DLD1 (cell line): ENCODE measurements around the gene FASTKD1.
"Not testable (repeated sequence)": the region's sequence is repeated elsewhere in the genome, so short reads cannot be mapped to it uniquely, and the experiment has no call there.

Experiments
- in situ Hi-C: cut with HindIII; loops from 2 replicates; pipeline ENCODE4 v1.10.0; 2017; ENCODE audit warnings: low sequenced_read_pairs

Gene FASTKD1, protein sequence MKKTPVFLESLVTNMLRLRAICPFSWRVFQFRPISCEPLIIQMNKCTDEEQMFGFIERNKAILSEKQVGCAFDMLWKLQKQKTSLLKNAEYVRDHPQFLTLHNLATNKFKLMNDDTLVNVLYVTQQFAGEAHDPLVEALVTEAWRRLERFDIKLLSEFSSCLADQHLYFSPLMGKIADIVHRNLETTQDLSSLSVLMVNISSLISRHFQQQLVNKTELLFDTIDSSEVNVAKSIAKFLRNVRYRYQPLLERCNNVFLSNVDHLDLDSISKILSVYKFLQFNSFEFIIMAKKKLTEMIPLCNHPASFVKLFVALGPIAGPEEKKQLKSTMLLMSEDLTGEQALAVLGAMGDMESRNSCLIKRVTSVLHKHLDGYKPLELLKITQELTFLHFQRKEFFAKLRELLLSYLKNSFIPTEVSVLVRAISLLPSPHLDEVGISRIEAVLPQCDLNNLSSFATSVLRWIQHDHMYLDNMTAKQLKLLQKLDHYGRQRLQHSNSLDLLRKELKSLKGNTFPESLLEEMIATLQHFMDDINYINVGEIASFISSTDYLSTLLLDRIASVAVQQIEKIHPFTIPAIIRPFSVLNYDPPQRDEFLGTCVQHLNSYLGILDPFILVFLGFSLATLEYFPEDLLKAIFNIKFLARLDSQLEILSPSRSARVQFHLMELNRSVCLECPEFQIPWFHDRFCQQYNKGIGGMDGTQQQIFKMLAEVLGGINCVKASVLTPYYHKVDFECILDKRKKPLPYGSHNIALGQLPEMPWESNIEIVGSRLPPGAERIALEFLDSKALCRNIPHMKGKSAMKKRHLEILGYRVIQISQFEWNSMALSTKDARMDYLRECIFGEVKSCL

DNA sequence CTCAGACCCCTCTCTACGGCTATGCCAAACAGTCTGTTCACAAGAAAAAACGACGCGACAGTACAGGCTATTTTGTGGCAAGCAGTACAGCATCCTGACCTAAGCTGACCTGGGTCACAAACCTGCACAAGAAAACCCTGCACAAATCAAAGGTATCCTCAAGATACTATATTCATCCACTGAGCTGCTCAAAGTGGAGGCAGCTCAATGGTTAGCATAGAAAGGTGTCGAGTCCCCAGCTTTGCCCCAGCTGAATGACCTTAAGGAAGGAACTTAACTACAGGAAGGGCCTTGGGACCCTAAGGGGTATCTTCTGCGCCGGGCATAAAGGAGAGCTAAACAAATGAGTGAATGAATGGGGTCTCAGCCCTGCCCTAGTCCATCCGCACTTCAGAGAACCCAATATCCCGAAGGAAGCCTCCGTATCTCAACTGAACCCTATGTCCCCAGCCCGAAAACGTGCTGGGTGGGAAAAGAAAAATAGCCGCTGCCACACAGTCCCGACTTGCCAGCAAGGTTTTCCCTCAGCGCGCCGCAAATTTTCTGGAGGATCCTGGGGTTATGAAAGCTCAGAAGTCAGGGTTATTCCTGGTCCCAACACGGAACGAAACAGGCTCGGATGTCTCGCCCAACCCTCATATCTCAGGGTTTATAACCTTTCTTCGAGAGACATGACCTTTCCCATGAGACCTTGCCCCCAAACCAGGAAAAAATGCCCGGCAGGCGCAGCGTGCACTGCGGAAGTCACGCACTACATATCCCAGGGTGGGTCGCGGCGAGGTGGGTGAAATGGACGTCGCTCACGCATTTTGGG is at the start of gene FASTKD1:
Gene FASTKD1, minus strand, starts transcription at position 706 of the 814 bp plus-strand sequence. CDS start 1,836 bp downstream, outside the sequence.
- in situ Hi-C loops = no loop called here

DNA sequence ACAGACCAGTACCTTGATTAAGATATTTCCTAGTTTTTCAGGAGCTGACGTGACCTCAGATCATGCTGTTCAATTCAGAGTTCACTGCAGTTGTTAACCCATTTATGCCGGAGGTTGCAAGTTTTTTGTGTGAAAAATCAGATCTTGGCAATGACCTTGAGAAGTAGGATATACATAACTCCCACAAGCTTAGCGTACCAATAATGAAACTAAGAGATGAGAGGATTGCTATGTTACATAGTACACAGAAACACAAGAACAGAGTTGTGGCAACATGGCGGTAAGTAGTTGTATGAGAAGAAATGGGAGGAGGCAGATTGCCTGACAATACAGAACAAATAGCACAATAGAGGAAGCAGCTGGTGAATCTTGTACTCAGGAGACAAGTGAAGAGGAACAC is 49.6 kb upstream of the FASTKD1 start:
- in situ Hi-C loops = no loop called here

DNA sequence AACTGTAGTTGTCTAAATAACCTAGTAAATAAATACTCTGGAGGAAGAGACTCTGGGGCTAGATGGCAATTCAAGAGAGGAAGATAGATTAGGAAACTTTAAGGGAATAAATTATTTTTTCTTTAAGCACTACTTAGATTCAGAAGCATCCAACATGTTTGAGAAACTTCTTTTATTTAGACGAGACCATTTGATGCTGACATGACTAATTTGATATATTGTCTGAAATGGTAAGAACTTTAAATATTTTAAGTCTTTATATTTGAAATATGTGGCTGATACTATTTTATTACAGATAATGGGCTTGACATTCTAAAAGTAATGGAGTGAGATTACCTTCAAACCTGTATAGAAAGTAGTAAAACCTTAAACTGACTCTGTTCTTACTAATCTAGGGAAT is 46.8 kb upstream of the FASTKD1 start:
- in situ Hi-C loops = no loop called here

DNA sequence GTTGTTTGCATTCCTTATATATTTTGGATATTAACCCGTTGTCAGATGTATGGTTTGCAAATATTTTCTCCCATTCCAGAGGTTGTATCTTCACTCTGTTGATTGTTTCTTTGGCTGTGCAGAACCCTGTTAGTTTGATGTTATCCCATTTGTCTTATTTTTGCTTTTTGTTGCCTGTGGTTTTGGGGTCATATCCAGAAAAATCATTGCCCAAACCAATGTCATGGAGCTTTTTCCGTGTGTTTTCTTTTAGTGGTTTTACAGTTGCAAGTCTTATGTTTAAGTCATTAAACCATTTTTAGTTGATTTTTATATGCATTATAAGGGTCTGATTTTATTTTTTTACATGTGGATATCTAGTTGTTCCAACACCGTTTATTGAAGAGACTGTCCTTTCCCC is 46.3 kb upstream of the FASTKD1 start:
- in situ Hi-C loops = no loop called here

DNA sequence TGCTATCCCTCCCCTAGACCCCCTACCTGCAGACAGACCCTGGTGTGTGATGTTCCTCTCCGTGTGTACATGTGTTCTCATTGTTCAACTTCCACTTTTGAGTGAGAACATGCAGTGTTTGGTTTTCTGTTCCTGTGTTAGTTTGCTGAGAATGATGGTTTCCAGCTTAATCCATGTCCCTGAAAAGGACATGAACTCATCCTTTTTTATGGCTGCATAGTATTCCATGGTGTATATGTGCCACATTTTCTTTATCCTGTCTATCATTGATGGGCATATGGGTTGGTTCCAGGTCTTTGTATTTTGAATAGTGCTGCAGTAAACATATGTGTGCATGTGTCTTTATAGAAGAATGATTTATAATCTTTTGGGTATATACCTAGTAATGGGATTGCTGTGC is 42.3 kb upstream of the FASTKD1 start:
- in situ Hi-C loops = not testable (repeated sequence)

DNA sequence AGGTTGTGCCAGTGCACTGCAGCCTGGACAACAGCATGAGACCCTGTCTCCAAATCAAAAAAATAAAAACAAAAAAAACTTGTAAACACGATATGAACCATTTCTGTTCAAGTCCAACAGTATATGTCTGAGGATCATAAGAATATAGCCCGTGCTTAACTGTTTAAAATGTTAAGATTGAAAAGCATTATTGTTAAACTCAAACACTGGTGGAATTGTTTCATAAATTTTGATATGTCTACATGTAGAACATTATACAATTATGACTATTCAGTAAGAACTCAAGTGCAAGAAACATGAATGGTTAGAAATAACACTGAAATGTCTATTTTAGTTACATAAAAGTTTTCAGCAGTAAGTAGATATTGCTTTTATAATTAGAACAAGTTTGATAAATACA is 40.2 kb upstream of the FASTKD1 start:
- in situ Hi-C loops = no loop called here

DNA sequence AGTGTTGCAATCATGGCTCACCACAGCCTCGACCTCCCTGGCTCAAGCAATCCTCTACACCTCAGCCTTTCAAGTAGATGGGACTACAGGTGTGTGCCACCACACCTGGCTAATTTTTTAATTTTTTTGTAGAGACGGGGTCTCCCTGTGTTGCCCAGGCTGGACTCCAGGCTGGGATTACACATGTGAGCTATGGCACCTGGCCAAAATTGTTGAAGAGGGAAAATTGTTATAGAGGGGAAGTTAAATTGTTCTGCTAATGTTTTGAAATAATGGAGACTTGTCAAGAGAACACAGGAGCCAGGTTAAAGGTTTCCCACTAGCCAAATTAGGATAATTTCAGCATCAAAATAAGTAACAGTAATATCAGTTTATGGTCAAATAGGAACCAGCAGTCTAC is 35.6 kb upstream of the FASTKD1 start:
- in situ Hi-C loops = no loop called here

DNA sequence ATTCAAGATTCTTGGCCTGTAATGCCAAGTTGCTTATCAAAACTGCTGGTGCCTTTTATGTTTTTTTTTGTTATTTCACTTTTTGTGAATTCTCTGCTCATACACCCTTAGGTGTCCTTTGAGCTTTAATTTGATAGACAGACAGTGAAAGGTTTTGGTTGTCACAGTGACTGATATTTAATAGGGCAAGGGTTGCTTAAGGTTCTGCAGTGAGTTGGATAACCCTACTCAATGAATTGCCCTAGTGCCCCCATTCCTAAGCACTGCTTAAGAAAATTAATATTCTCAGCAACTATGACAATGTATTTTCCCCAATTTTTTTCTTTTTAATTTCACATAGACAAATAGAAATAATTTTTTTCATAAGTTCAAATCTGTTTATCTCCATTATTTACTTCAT is 25.9 kb upstream of the FASTKD1 start:
- in situ Hi-C loops = no loop called here

DNA sequence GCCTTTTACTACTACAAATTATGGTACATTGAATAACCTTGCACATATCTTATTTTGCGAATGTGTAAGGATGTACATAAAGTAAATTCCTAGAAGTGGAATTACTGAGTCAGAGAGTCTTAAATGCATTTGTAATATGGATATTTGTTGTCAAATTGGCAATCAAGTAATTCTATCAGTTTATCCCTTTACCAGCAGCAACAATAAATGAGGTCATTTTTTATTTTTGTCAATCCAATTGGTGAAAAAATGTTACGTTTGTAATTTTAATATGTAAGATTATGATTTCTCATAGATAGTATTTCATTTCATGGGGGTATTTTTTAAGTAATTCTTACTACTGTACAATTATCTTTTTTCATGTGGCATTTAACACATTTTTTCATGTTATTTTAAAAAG is 25.3 kb upstream of the FASTKD1 start:
- in situ Hi-C loops = no loop called here

DNA sequence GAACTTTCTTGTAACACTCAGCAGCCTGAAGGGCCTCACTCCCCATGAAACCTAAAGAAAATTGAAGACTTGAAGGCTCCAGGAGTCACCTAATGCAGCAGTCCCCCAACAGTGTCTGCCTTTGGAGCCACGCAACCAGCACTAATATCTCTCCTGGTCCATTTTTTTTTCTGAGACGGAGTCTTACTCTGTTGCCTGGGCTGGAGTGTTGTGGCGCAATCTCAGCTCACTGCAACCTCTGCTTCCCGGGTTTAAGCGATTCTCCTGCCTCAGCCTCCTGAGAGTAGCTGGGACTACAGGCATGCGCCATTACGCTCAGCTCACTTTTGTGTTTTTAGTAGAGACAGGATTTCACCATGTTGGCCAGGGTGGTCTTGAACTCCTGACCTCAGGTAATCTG is 22.9 kb upstream of the FASTKD1 start:
- in situ Hi-C loops = not testable (repeated sequence)

DNA sequence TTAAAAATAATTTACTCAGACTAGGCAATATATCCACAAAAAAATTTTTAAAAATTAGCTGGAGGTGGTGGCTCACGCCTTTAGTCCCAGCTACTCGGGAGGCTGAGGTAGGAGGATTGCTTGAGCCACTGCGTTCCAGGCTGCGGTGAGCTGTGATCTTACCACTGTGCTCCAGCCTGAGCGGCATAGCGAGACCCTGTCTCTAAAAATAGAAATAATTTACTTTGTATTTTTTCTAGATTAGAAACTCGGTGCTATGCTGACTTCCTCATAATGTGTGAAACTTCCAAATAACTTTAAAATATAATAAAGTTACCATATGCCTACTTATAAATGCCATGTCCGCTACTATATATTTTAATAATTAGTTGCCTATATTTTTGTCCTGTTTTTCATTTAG is 17.1 kb upstream of the FASTKD1 start:
- in situ Hi-C loops = no loop called here

DNA sequence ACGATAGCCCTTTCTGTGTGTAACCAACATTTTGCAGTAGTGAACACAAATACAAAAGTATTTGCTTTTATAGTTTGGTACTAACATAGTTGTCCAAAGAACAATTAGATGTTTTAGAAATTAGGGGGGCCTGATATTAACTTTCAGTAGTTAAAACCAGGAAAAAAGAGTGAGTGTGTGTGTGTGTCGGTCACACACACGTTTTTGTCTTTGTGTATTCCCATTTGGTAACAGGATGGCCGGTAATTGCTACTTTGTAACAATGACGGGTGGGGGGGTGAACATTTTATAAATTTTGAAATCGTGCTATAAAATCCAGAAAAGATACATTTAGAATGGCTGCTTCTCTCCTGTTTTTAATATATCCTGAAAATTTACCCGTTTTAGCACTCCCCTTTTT is 12.0 kb upstream of the FASTKD1 start:
- in situ Hi-C loops = no loop called here

DNA sequence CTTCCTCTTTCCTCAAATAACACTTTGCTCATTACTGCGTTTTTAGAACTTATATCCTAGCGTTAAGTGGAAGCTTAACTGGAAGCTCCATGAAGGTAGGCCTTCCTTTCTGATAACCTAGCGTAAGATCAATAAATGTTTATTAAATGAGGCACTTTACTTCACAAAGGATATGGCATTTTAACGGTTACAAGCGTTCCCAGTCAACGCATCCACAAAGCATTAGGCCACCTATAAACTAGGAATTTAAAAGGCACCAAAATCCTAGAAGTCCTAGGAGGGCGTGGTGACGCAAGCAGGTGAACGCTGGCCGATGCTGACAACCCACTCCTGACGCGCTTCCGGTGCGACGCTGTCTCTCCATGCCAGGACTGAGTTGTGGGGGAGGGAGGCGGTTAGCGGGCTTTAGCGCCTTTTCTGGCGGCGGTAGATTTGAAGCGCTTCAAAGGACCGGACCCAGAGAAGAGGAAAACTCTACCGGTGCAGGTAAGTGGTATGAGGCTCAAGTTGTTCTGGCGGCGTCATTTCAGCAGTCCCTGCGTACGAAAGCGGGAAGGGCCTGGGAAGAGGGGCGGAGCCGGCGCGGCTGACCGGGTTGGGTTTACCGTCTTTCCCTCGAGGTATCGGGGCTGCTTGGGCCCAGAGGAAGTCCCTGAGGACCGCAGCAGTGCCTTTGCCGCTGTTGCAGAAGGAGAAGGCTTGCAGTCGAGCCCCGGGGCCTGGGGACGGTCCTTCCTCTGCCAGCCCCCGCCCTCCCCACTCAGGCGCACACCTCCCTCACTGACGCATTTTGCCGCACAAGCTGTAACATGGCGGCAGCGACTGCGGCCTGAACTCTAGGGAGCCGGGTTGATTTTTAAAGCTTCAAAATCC is 10.6 kb upstream of the FASTKD1 start, which contains the start of gene PPIG:
Gene PPIG, plus strand, starts transcription at position 347 of the 873 bp plus-strand sequence. CDS start 19,691 bp downstream, outside the sequence.
- in situ Hi-C loops = no loop called here

DNA sequence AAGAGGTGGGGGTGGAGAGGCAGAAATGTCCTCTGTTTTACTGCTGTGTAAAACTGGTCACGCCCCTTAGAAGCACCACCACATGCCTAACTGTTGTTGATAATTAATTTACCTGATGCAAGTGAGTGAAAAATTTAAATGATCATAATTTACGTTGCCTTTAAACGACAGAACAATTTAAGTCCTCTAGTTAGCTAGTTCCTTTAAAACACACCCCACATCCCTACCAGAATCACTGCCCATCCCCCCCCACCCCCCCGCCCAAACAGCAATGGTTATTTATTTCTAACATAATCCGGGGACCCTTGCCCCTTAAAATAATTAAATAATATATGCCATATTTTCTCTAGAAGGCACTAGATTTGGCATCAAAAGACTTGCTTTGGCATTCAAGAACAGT is 9.9 kb upstream of the FASTKD1 start:
- in situ Hi-C loops = no loop called here

DNA sequence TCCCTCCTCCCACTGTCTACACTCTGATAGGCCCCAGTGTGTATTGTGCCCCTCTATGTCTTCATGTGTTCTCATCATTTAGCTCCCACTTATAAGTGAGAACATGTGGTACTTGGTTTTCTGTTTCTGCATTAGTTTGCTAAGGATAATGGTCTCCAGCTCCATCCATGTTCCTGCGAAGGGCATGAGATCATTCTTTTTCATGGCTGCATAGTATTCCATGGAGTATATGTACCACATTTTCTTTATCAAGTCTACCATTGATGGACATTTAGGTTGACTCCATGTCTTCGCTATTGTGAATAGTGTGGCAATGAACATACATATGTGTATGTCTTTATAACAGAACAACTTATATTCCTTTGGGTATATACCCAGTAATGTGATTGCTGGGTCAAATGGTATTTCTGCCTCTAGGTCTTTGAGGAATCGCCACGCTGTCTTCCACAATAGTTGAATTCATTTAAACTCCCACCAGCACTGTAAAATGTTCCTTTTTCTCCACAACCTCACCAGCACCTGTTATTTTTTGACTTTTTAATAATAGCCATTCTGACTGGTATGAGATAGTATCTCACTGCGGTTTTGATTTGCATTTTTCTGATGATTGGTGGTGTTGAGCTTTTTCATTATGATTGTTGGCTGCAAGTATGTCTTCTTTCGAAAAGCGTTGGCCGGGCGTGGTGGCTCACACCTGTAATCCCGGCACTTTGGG is 9.0 kb upstream of the FASTKD1 start:
- in situ Hi-C loops = not testable (repeated sequence)

DNA sequence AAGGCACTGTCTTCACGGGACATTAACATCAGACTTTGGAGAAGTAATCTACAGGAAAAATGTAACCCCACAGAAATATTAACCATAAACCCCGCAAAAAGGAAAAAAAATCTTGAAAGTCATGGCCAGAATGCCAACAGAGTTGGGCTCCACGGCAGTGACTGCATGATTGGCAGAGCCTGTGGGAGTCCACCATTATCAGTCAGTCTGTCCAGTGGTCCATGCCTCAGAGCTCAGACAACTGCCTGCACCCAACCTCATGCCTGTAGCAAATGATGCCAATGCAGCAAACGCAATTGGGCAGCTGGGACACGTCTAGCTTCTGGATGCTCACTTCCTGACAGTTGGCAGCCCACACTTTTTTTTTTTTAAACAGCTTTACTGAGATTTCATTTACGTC is 5.4 kb upstream of the FASTKD1 start:
- in situ Hi-C loops = no loop called here

DNA sequence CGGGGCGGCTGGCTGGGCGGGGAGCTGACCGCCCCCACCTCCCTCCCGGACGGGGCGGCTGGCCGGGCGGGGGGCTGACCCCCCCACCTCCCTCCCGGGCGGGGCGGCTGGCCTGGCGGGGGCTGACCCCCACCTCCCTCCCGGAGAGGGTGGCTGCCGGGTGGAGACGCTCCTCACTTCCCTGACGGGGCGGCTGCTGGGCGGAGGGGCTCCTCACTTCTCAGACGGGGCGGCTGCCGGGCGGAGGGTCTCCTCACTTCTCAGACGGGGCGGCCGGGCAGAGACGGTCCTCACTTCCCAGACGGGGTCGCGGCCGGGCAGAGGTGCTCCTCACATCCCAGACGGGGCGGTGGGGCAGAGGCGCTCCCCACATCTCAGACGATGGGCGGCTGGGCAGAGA is 1.6 kb upstream of the FASTKD1 start:
- in situ Hi-C loops = not testable (repeated sequence)

DNA sequence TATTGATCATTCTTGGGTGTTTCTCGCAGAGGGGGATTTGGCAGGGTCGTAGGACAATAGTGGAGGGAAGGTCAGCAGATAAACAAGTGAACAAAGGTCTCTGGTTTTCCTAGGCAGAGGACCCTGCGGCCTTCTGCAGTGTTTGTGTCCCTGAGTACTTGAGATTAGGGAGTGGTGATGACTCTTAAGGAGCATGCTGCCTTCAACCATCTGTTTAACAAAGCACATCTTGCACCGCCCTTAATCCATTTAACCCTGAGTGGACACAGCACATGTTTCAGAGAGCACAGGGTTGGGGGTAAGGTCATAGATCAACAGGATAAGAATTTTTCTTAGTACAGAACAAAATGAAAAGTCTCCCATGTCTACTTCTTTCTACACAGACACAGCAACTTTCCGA is 874 bp upstream of the FASTKD1 start:
- in situ Hi-C loops = not testable (repeated sequence)

DNA sequence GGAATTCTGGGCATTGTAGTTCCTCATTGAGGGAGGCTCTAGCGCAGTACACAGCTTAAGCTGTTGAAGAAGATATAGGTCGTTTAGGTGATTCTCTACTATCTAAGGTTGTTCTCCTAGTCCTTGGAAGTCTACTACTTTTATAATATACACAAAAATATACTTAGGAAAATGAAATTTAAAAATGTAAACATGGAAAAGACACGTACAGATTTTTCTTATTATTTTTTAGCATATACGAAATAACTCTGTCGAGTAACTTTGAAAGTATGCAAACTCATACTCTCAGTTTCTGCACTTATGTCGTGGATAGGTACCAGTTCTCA is 272 bp upstream of the FASTKD1 start:
- in situ Hi-C loops = no loop called here

DNA sequence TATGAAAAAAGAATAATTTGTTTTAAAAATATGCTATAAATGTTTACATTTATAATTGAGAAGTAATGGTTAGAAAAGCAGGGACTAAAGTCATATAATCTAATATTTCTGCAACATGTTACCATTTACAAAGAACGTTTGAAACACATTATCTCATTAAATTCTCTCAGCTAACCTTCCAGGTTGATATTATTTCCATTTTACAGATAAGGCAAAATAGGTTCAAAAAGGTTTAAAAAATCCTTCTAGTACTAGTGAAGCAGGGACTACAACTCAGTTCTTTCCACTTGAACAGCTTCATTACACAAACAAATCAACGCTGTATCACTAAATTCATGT is 875 bp downstream of the FASTKD1 start:
- in situ Hi-C loops = no loop called here
